RCC 7860 (cell line): ENCODE measurements around the gene CNTN4.

Experiments used
- DNase-seq: peaks from one replicate; pipeline ENCODE4 v3.0.0-alpha.2; 2015; ENCODE audit warnings: low spot score
- FAIRE-seq: peaks from 2 replicates; lab custom pipeline; 2012; peaks lifted over from hg19 to GRCh38; lab: Jason Lieb, UNC

CNTN4 gene

DNA sequence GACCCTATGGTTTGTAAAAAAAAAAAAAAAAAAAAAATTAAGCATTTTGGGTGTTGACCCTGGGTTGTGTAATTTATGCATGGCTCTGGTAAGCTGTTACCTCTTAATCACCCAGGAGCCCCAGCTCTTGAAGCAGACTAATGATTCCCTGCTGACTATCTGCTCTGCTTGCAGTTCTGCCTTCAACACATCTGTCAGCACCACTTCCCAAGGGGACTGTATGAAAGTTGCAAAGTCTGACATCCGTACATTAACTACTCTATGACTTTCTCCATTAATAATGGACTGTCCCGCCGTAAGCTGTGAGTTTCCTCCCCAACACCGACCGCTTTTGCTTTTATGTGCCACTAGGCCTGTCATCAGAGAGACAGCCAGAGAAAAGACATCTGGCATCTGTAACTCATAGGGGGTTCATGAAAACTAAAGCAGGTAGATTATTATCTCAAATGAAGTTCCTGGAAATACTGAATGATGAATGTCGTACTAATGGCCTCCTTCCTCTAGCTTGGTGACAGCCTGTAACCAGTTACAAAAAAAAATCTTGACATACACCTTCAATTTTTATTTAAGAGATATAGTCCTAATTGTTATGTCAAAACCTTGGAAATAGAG lies 740.0 kb downstream of the CNTN4 start:
- no peak for FAIRE-seq

DNA sequence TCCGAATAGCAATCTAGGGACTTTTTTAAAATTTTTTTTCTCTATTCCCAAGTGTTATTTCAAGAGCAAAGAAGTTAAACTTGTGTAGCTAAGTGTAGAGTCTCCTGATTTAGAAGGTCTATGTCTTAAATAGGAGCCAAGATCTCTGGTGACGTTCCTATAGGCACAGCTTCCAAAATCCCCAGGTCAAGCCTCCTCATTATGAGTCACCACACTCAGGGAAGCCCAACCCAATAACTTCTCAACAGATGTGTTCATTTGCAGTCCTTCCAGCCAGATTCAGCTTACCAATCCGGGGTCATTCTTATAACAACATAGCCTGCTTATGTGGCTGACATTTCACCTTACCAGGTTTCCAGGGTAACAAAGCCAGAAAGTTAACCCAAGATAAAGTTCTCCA lies 741.2 kb downstream of the CNTN4 start:
- FAIRE-seq (no peak), DNase-seq (no peak)

More for the DNA sequence above, 740.0 kb downstream of the CNTN4 start:
- DNase-seq: no peak

DNA sequence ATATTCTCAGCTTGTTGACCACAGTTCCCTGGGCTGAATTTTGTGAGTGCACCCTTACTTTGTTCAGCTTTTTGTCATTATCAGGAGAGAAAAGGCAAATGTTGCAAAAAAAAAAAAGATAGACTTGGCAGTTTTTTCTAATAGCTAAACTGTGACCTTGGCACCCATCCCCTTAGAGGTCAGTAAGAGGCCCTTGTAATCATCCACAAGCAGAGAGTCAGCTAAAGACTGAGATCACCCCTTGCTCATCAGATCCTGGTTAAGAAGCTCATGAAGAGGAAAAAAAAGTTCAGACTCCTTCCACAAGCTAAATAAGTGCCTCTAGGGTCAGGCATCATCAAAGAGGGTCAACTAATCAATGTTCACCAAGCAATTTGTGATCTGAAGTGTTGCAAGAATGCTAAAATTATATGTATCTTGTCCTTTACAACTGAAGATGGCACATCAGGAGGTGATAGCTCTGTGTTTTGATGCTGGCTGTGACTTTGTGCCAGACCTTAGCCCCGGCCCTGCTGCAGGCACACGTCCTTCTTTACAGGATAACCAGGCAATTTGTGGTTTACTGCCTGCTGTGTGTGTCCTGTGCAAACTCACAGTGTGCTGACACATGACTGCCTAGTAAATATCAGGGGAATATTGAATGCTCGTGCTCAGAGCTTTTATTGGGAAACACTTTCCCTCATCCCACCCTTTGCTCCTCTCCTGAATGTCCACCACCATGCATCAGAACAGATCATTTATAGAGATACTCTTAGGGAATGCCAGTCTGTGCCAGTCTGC lies 748.6 kb downstream of the CNTN4 start:
- FAIRE-seq: no peak
- no peak for DNase-seq

DNA sequence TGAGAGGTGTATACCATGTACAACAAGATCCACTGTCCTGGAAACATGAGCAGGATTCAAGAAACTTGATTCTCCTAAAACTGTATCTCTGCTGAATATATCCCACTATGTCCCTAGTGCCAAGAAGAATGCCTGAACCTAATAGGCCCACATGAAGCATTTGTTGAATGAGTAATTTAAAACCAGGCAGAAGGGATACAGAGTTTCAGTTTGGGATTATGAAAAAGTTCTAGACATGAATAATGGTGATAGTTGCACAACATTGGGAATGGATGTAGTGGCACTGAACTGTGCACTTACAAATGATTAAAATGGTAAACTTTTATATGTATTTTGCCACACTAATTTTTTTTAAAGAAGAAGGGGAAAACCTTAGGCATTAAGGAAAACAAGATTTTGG lies 750.4 kb downstream of the CNTN4 start:
- DNase-seq: no peak
- FAIRE-seq: no peak

DNA sequence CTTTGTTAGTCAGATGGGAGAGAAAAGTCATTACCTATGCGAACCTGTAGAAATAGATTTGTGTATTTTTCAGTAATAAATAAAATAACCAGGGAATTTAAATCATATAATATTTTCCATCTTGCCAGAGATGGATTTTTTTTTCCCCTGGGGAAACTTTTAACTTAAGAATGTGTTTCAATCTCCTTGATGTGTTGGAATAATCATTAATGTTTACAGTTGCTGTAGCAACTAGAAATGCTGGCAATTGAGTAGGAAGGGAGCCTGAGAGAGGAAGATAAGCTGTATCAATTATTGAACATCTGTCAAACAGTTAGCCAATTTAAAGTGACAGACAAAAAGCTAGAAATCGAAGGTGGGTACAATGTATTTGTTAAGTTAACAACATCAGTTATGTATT lies 752.0 kb downstream of the CNTN4 start:
- FAIRE-seq (no peak), DNase-seq (no peak)

DNA sequence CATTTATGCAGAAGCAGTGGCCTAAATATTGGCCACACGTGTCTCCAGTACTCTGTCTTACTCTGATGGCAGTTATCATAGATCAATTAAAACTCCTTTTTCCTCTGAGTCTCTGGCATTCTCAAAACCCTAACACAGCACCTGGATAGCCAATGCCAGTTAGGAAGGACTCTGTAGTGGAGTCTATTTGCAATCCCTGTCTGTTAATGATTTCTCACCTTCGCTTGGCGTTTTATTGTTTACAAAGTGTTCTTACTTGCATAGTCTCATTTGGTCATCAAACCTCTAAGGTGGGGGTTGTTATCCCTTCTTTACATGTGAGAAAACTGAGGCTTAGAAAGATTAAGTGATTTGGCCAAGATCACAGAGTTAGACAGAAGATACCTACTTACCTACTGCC lies 752.7 kb downstream of the CNTN4 start:
- no peak for FAIRE-seq

DNA sequence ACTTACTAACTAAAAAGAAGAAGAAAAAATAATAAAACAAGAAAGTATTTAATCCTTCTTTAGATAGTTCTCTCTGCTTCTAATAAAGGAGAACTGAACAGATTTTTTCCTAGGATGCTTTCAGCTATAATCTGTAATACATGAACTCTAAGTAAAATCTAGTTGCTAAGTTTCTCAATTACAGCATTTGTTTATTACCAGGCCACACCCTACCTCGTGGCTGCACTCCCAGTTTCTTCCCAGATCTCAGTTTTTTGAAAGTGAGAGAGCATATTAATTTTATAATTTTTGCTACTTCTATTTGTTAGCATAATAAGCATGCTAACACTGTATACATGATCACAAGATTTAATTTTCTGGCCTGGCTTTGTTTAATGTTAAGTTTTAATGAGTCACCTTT lies 753.2 kb downstream of the CNTN4 start:
- DNase-seq (no peak), FAIRE-seq (no peak)

More for the DNA sequence above, 752.7 kb downstream of the CNTN4 start:
- no peak for DNase-seq

DNA sequence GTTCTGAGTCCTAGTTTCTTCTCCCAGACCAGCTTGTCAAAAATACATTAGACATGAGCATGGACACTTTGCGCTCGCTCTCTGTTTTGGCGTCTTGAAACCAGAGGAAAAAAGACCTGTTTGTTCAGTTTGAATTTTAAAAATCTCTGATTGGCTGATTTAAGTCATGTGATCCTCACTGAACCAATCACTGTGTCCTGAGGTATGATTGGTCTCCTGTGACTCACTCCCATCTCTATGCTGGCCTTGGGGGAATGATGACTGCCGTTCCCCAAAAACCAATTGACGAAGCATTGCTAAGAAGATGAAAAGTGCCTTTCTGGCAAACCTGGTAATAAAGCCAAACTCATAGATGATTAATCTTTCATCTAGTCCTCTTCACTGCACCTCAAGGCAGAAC lies 755.0 kb downstream of the CNTN4 start:
- FAIRE-seq (no peak), DNase-seq (no peak)

DNA sequence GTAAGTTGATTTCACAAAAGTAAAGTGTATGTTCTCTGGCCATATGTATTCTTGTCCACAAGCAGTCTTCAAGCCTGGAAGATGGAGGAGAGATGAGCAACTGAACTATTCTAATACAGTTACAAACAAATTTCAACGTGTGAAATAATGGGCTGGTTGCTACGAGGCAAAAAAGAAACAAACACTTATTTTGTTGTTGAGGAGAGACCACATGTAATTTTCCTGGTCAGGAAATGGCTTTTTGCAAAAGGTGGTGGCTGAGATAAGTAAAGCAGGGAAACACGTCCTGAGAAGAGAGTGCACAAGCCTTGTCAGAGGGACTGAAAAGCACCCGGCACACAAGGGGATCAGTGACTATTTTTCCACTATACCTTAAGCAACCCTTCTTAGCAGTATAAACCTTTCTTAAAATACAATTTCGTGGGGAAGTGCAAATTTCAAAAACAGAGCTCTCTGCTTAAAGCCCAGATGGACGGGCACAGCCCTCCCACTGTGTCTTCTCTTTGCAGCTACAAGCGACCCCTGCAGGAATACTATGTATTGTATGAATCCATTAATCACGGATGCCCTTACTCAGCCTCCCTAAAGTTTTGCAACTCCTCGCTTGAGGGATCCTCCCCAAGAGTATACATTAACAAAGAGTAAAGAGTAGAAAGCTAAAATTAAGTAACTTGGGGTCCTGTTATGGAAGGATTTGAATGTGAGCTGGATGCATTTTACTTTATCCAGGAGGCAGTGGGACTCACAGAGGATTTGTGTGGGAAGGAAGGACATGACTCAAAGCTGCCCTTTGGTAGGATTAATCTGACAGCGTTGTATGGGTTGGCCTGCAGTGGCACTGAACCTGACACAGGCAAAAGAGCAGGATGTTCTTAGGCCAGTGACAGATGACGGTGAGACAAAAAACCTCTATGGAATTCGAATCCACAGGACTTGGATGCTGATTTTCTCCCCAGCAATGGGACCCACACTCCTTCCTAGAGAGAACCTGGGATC lies 757.8 kb downstream of the CNTN4 start:
- FAIRE-seq (no peak), DNase-seq (no peak)

DNA sequence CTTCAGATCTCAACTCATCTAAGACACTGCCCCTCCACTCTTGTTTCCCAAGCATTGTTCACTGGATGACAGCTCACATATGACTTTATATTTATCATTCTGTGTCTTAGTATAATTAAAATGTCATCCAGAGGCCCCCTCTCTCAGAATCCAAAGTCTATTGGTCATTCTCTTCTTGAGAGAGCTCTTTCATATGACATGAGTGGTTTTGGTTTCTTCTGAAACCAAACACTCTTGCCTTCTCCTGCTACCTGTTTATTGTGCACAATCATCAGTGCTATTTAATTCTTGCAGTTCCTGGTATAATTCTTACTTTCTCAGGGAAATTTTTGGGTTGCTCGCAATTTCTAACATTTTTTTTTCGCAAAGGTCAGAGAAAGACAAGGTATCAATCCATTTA lies 762.0 kb downstream of the CNTN4 start:
- DNase-seq (no peak), FAIRE-seq (no peak)

DNA sequence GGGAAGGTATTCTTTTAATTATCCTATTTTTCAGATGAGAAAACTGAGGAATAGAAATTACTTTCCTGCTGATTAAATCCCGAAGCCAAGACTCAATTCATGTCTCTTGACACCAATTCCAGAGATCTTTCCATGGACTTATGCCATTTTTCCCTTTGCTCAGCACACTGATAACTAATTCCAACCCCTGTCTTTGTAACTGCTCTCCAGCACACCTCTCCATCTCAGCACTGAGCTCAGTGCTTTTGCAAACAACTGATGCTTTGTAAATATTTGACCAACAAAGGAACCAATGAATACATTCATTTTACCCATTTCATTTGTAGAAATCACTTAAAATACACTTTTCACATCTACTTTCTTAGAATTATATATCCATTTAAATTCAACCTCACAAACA lies 762.5 kb downstream of the CNTN4 start:
- no peak for FAIRE-seq
- DNase-seq: no peak

DNA sequence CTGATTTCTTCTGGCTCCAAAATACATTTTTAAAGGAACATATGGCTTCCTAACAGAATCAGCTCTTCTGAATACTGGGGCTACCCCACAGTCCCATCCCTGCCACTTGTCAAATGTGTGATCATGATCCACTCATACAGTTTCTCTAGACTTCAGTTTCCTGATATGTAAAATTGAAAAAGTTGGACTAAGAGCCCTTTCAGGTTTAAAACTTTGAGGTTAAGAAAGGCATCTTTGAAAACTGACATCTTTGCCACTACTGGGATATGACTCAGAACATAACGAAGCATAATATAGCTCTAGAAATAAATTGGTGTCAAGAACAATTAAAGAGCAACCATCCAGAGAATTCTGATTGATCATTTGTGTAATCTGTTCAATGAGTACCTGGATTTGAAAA lies 763.3 kb downstream of the CNTN4 start:
- FAIRE-seq: no peak

DNA sequence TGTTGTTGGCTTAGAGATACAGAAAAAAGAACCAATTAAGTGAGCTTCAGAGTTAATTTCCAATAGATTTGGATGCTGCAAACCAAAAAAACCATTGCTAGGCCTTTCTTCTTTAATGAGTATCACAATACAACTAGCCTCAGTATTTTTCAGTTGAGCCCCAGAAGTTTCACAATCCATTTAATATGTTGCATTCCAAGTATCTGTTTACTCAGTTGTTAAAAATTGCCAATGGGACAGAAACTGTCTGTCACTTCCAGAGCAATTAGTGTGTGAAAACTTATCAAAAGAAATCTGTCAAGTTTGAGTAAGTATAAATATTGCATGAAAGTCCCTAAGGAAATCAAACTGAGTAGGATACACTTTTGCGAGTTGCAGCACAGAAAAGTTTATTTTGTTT lies 763.7 kb downstream of the CNTN4 start:
- FAIRE-seq (no peak), DNase-seq (no peak)

More for the DNA sequence above, 763.3 kb downstream of the CNTN4 start:
- no peak for DNase-seq

DNA sequence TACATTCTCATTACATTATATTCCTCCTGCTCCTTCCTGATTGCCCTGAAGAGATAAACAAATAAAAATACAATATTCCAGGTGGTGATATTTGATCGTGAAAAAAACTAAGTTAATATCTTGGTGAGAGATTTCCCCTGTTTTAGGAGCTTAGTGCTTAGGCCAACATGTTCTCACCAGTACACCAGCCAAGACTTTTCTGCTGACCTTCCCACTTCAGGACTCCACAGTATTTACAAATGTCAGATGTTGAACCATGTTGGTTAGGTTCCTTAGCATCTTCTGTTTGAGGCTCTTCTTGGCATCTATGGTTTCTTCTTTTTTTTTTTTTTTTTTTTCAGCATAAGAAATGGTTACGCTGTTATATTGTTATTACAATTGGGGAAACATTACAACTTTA lies 764.5 kb downstream of the CNTN4 start:
- FAIRE-seq (no peak), DNase-seq (no peak)

DNA sequence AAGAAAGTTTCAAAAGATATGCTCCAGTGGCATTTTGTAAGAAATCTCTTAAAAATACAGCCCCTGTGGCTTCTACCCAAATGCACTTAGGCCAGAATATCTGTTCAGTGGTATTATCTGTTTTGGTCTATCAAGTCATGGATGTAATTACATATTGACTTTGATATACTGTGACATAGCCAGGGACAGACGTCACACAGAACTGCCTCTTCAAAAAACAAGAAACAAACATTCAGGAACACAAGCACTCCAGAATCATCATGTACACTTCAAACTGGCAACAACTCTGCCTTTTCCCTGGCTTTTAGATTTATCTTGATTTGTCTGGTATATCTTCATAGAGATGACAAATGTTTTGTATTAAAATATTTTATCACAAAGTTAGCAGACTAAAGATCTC lies 771.2 kb downstream of the CNTN4 start:
- DNase-seq: no peak
- FAIRE-seq: no peak

DNA sequence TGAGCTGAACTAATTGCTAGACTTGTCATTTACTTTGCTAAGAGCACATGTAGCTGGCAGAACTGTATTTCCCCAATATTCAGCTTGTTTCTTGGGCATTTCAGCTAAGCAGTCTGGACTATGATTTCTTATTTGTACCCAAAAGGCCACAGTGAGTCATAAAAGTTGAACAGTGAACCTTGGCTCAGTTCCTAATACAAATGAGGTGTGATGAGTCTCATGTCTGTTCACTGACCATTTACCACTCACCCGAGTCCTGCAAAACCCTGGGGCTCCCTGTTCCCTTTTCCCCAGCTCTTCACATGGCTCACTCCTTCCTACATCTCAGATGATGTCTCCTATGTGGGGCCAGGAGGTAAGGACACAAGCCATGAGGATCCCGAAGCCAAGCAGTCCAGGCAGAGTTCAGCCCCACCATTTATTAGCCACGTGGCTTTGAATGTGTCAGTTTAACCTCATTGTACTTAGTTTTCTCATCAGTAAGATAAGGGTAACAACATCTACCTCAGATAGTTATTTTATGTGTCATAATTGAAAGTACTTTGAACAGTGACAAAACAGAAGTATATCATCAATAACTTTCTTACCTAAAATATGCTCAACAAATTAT lies 772.2 kb downstream of the CNTN4 start:
- no peak for DNase-seq
- FAIRE-seq: no peak

DNA sequence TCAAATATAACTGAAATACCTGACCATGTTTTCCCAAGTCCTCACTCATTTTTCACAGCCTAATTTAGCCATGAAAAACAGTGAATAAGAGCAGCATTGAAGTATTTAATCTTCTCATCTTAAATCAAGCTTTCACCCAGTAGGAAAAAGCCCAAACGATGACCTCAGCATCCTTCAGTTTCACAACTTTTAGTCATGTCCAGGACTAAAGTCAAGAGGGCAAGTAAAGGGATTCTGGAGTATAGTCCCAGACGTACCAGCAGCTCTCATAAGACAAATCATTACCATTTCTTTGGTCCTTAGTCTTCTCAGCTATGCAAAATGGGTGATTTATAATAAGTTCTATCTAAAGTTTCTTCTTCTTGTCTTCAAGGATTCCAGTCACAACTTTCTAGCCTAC lies 774.2 kb downstream of the CNTN4 start:
- DNase-seq: no peak
- no peak for FAIRE-seq

DNA sequence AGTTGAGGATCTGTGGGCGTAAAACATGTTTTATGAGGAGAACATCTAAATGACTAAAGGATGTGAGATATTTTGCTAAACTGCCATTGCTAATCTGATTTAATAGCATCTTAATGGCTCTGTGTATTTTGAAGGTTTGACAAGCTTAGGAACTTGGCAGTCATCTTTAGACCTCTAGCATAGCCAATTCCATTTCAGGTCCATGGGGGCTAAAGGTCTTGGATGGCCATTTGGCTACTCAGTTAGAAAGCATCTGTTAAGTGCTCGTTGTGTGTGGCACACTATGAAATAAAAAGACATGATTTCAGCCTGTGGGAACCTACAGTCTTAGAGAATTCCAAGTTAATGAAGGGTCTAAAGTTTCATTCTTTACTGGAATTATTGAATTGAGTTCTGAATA lies 775.3 kb downstream of the CNTN4 start:
- no peak for FAIRE-seq
- no peak for DNase-seq

DNA sequence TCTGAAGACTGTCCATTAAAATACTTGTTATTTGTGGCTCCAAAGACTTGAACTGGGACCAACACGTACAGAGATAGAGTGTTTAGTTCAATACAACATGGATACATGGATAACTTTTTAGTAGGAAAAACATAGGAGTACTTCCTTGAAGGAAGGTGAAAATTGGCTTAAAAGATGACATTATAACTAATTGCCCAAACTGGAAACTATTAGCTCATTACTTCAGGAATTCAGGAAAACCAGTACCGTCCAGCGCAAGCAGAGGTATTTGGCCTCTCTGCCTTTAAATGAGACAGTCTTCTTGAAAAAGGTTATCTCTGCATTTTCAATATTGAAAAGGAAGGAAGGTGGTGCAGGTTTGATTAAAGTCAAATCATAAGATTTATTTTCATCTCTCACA lies 777.0 kb downstream of the CNTN4 start:
- FAIRE-seq (no peak), DNase-seq (no peak)

DNA sequence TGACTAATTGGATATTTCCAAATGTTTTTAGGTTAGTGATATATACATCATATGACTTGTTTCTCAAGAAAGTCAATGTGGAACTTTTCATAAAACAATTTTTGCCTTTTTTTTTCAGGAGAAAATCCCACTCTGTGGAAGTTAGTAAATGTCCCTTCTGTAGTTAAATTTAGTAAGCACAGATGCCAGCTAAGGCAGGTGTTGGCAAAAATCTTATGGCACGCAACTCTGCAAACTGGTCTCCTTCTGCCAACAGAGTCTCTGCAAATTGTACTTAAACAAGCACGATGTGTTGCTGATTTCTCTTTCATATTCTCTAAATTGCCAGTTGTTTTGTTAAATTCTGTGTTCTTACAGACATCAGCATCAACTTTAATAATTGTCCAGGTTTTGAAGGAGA lies 777.7 kb downstream of the CNTN4 start:
- DNase-seq: no peak
- no peak for FAIRE-seq

DNA sequence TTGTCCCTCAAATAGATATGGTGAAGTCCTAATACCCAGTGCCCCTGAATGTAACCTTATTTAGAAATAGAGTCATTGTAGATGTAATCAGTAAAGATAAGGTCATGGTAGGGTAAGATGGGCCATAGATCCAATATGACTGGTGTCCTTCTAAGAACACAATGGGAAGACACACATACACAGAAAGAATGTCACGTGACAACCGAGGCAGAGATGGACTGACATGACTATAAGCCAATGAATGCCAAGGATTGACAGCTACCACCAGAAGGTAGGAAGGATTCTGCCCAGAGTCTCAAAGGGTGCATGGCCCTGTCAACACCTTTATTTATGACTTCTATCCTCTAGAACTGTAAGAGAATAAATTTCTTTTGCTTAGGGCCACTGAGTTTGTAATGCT lies 780.4 kb downstream of the CNTN4 start:
- no peak for FAIRE-seq

More for the DNA sequence above, 780.4 kb downstream of the CNTN4 start:
- no peak for DNase-seq
